CD4-positive, alpha-beta T cell treated with Interleukin-1 beta for 1 hour (primary cell): Measurements from ENCODE around the gene RBM28.
A peak's percentile ranks its signal among the peaks of the same experiment; 100 is the strongest.
"Not testable (repeated sequence)": the region's sequence is repeated elsewhere in the genome, so short reads cannot be mapped to it uniquely, and the experiment has no call there.

Experiments used
- DNase-seq, 2 donors: peaks; one replicate each; pipeline ENCODE4 v3.0.0-alpha.2; 2020 to 2022

Gene RBM28

GRCh38 chr7:128347647-128348097 lies 4.0 kb upstream of the RBM28 start:
- peak; percentile 36 to 51 for DNase-seq

DNA sequence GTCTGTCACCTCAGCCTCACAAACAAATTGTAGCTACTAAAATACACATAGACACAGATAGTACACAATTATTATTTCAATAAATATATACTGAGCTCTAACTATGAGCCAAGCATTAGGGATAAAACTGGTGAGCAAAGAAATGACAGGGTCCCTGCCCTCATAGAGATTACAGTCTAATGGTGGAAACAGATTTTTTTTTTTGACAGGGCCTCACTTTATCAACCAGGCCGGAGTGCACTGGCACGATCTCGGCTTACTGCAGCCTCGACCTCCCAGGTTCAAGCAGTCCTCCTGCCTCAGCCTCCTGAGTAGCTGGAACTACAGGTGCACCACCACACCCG lies 695 bp upstream of the RBM28 start:
- no peak for DNase-seq

DNA sequence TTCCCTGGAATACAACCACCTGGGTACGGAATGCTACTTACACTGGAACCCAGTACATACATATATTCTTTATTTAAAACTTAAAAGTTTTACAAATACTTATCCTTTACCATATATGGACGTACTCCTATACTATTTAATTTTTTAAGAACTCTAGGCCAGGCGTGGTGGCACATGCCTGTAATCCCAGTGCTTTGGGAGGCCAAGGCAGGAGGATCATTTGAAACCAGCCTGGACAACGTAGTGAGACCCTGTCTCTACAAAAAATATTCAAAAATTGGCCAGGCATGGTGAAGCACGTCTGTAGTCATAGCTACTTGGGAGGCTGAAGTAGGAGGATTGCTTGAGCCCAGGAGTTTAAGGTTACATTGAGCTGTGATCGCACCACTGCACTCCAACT lies 2.0 kb downstream of the RBM28 start:
- no peak for DNase-seq

- no peak for DNase-seq
Measured at GRCh38 chr7:128335730-128336129, 8.0 kb downstream of the RBM28 start.

GRCh38 chr7:128324368-128324680 lies 19.4 kb downstream of the RBM28 start:
- DNase-seq, result no peak

- no peak for DNase-seq
Measured at GRCh38 chr7:128323459-128324367, 20.0 kb downstream of the RBM28 start.

DNA sequence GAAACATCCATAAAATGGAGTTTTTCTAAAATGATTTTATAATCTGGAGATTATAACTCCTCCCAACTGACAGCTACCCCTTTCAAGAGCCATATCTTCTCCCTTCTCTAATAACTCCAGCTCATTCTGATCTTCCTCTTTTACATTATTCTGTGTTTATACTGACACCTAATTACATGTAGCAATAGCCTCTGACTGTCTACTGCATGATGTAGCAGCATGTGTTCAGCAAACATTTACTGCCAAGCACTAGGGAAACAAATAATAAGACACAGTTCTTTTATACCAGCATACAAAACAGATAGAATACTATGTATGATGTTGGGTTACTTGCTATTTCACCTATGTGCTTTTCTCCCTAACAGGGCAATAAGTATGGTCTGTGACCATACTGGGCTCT lies 20.7 kb downstream of the RBM28 start:
- no peak for DNase-seq

GRCh38 chr7:128322040-128322643 lies 21.6 kb downstream of the RBM28 start:
- peak in 1 of 2 donors; percentile 42 for DNase-seq

- no peak for DNase-seq
Measured at GRCh38 chr7:128321044-128321422, 22.7 kb downstream of the RBM28 start.

DNA sequence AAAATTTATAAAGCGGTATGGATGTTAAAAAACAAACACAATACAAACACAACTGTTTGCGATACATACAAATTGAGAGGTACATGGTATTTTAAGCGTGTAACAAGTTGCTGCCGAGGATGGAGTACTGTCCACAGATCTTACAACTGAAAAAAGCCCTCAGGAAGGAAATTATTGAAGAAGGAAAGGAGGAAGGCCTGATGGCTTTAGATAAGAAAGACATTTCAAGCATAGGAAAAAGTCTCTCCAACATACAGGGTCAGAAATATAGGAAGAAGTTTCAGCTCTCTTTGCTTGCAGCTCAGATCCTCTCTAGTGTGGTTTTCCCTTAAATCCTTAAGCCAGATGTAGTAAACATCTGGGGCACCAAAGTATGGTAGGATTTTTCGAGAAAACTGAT lies 25.0 kb downstream of the RBM28 start:
- no peak for DNase-seq

DNA sequence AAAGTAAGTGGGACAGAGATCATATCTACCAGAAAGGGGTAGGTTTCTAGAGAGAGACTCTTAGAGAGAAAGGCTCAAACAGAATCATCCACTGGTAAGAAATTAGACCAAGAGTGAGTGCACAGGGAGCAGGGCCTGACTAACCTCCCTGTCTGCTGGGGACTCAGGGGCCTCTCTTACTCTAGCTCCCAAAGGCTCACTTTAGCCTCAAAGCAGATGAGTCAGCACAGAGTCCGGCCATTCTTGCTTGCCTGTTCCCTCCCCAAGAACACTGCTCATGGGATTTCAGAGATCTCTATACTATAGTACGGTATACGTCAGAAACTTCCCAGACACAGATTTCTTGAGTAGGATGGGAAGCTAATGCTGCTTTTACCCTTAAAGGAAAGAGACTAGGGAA lies 32.7 kb downstream of the RBM28 start:
- no peak for DNase-seq

- no peak for DNase-seq
Measured at GRCh38 chr7:128310499-128310898, 33.2 kb downstream of the RBM28 start.

GRCh38 chr7:128309976-128310375 lies 33.7 kb downstream of the RBM28 start:
- no peak for DNase-seq

DNA sequence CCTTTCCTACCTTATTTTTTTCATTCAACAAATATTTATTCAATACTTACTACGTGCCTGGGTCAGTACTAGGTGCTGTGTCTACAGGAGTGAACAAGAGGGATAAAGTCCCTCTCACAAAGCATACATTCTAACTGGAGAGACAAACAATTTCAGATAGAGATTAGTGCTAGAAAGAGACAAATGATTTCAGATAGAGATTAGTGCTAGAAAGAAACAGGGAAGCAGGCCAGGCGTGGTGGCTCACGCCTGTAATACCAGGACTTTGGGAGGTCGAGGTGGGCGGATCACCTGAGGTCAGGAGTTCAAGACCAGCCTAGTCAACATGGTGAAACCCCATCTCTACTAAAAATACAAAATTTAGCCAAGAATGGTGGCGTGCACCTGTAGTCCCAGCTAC lies 34.6 kb downstream of the RBM28 start:
- no peak for DNase-seq

GRCh38 chr7:128307061-128307460 lies 36.6 kb downstream of the RBM28 start:
- no peak for DNase-seq

GRCh38 chr7:128304212-128304611 lies 39.5 kb downstream of the RBM28 start:
- no peak for DNase-seq

DNA sequence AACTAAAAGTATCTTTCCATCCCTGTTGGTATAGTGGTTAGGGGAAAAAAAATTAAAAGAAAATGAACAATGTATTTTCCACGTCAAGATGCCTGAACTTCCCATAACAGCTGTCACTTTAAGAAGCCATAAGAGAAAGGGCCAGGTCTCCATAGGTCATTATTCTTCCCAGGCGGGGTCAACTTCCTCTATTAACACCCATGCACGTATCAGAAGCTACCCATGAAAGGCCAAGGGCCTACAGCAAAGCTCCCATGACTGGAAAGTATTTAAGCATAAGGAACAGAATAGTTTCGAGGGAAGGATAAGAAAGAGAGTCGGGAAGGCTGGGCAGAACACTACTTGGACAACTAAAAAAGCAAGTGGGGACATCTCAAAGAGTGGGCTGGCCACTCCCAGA lies 40.1 kb downstream of the RBM28 start:
- DNase-seq, result no peak

DNA sequence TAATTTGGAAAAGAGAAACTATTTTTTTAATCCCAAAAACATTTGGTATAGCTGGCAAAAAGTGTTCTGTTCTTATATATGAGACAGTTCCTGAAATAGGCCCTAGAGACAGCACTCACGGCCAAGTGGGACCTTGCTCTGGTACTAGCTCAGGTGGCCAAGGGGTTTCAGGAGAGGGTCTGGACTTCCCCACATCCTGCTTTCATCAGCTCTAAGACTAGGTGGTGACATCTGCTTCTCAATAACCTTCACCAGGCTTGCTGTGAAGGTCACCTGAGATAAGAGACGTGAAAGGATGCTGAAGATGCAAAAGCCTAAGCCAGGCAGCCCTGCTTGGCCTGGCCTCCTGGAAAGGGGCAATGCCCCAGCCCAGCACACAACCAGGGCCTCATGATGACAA lies 40.6 kb downstream of the RBM28 start:
- no peak for DNase-seq

DNA sequence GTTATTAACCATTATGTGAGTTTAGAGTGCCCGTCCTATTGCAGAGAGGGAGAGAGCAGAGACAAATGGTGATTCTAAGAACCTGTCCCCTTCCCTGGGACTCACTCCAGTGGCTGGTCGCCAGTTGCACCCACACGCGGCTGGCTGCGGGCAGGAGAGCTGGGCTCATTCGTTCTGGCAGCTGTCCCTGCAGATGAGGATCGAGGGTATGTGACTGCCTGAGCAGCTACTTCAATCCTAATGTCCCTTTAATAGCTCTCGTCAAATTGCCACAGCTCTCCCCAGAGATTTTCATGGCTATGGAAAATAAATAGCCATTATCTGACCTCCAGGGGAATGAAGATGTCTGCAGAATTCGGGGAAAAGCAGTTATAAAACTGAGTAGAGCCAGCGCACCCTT lies 41.6 kb downstream of the RBM28 start:
- DNase-seq, result no peak

GRCh38 chr7:128299109-128299607 lies 44.5 kb downstream of the RBM28 start:
- no peak for DNase-seq

DNA sequence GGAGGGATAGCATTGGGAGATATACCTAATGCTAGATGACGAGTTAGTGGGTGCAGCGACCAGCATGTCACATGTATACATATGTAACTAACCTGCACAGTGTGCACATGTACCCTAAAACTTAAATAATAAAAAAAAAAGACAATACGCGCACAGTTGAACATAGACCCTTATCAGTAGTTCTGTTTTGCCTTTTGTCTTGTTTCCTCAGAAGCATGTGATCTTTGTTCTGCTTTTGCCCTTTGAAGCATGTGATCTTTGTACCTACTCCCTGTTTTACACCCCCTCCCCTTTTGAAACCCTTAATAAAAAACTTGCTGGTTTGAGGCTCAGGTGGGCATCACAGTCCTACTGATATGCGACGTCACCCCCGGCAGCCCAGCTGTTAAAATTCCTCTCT lies 45.7 kb downstream of the RBM28 start:
- DNase-seq, result not testable (repeated sequence)

GRCh38 chr7:128287556-128287955 lies 56.2 kb downstream of the RBM28 start:
- no peak for DNase-seq

DNA sequence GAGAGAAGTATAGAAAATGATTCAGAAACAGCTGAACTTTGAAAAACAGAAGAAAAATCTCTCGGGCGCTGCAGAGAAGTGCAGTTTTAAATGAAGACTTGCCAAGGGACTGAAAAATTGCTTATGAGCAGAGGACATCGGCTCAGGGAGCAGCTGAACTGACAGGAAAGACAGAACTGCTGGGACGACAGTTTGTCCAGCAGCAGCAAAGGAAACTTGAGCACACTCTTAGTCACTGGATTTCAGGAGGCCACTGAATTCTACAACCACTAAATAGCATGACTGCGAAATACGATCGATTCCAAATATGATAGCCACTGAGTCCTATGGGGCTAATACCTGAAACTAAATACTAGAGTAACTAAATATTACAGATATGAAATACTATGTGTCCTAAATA lies 59.6 kb downstream of the RBM28 start:
- DNase-seq, result no peak

- DNase-seq, result no peak
Measured at GRCh38 chr7:128281605-128282380, 61.9 kb downstream of the RBM28 start.
